DND-41 (cell line): ENCODE data around the gene EFNA2.

Experiments used
- ATAC-seq: fragments of 200-7000 bp; cut with Tn5 transposase; 3 replicates; pipeline ENCODE4 v1.9.1; 2021; ENCODE audit warnings: low read depth; ENCODE audit not compliant: insufficient read depth
- DNase-seq: peaks from one replicate; pipeline ENCODE4 v3.0.0-alpha.2; 2020
- H2AFZ ChIP-seq: 2 replicates; pipeline ENCODE4 v1.6.0; 2012; ENCODE audit warnings: low read depth, low read length
- H3K27ac ChIP-seq: 2 replicates; pipeline ENCODE4 v1.5.1; 2012; ENCODE audit warnings: low read length, inconsistent platforms
- H3K27me3 ChIP-seq: fragments of 200-600 bp; sonication (generic); 2 replicates; pipeline ENCODE4 v1.6.0; 2012; ENCODE audit warnings: low read length, mild to moderate bottlenecking, inconsistent platforms; ENCODE audit not compliant: insufficient read depth, poor library complexity
- H3K36me3 ChIP-seq: 2 replicates; pipeline ENCODE4 v1.5.1; 2012; ENCODE audit warnings: low read length, inconsistent platforms; ENCODE audit not compliant: insufficient read depth
- H3K4me1 ChIP-seq: 2 replicates; pipeline ENCODE4 v1.5.1; 2012; ENCODE audit warnings: mild to moderate bottlenecking, low read length; ENCODE audit not compliant: insufficient read depth
- H3K4me2 ChIP-seq: 2 replicates; pipeline ENCODE4 v1.6.0; 2012; ENCODE audit warnings: mild to moderate bottlenecking, moderate library complexity, low read length, inconsistent platforms; ENCODE audit not compliant: insufficient read depth
- H3K4me3 ChIP-seq, 2 experiments: fragments of 200-600 bp in 1 of 2; shearing (Covaris generic) in 1 of 2; 2 replicates each; pipeline ENCODE4 v1.5.1; 2012 to 2016; ENCODE audit warnings: inconsistent platforms in 2 of 2, low read length in 2 of 2, mild to moderate bottlenecking in 2 of 2, low read depth in 1 of 2, moderate library complexity in 1 of 2
- H3K79me2 ChIP-seq: 2 replicates; pipeline ENCODE4 v1.6.0; 2012; ENCODE audit warnings: low read length, inconsistent platforms; ENCODE audit not compliant: insufficient read depth
- H3K9ac ChIP-seq: 2 replicates; pipeline ENCODE4 v1.6.0; 2012; ENCODE audit warnings: low read depth, mild to moderate bottlenecking, inconsistent platforms, low read length, moderate library complexity
- H3K9me3 ChIP-seq: 2 replicates; pipeline ENCODE4 v1.5.1; 2012; ENCODE audit warnings: low read length, moderate library complexity, mild to moderate bottlenecking, inconsistent platforms; ENCODE audit not compliant: insufficient read depth, severe bottlenecking
- H4K20me1 ChIP-seq: 2 replicates; pipeline ENCODE4 v1.6.0; 2012; ENCODE audit warnings: low read length; ENCODE audit not compliant: insufficient read depth
- EZH2 ChIP-seq: IDR thresholded peaks from 3 replicates; pipeline ENCODE4 v1.6.1; 2012; ENCODE audit warnings: borderline replicate concordance, low read depth, mild to moderate bottlenecking, moderate library complexity, low read length, inconsistent platforms; ENCODE audit not compliant: severe bottlenecking
- TF ChIP-seq, protein P1 (sequence below): IDR thresholded peaks from 2 replicates; pipeline ENCODE4 v1.5.1; 2012; ENCODE audit warnings: borderline replicate concordance, low read length, moderate library complexity, mild to moderate bottlenecking; ENCODE audit not compliant: poor library complexity, severe bottlenecking; ENCODE audit errors: extremely low read depth

Gene EFNA2

DNA sequence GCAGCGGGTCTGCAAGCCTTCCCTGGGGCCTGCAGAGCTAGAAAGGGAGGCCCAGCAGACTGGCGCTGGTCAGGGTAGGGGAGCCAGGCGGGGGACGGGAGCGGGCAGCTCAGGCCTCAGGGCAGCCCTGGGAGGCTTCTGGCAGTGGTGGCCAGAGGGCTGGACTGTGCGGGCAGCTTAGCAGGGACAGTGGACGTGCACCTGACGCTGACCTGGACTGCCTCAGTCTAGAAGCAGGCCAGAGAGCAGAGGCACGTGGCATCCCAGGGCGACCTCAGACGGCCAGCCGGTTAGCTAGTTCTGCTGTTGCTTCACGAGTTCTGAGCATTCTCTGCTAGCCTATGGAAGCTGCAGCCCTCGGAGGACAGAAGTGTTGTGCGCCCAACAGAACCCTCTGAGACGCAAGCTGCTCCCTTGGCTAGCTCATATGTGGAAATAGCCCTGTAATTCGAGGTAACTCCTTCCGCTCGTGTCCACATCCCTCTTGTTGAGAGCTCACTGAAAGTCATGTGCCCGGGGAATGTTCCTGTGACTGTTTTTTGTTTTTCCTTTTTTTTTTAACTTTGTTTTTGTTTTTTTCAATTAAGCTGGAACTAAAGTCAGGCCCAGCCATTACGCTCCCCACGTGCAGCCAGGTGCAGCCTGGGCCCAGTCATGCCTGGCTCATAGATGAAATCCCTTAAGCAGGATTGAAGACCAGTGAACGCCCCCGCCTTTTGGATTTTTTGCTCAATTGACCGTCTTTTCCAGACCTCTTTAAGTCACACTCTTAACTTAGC, 12.2 kb upstream of the EFNA2 start:
- peak overlapping the region; percentile 99 for H3K9ac ChIP-seq
- no peak overlapping the region for H2AFZ ChIP-seq
- no peak overlapping the region for H3K4me3 ChIP-seq
- H3K36me3 ChIP-seq: peaks cover 75% of the 10 kb centered on the region
- peaks cover 77% of the 10 kb centered on the region for H3K79me2 ChIP-seq
- peak overlapping the region; percentile 83 for H3K4me2 ChIP-seq
- H3K27me3 ChIP-seq: no peaks in the 10 kb centered on the region
- DNase-seq: no peak
- no peak for ATAC-seq
- TF ChIP-seq EZH2: no peak
- TF ChIP-seq, protein P1, sequence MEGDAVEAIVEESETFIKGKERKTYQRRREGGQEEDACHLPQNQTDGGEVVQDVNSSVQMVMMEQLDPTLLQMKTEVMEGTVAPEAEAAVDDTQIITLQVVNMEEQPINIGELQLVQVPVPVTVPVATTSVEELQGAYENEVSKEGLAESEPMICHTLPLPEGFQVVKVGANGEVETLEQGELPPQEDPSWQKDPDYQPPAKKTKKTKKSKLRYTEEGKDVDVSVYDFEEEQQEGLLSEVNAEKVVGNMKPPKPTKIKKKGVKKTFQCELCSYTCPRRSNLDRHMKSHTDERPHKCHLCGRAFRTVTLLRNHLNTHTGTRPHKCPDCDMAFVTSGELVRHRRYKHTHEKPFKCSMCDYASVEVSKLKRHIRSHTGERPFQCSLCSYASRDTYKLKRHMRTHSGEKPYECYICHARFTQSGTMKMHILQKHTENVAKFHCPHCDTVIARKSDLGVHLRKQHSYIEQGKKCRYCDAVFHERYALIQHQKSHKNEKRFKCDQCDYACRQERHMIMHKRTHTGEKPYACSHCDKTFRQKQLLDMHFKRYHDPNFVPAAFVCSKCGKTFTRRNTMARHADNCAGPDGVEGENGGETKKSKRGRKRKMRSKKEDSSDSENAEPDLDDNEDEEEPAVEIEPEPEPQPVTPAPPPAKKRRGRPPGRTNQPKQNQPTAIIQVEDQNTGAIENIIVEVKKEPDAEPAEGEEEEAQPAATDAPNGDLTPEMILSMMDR: no peak
- peak overlapping the region; percentile 42; the same call in 1 of the 2 replicates for H3K27ac ChIP-seq
- H4K20me1 ChIP-seq: peaks cover 69% of the 10 kb centered on the region
- H3K9me3 ChIP-seq: no peaks in the 10 kb centered on the region
- peaks cover 76% of the 10 kb centered on the region for H3K4me1 ChIP-seq

DNA sequence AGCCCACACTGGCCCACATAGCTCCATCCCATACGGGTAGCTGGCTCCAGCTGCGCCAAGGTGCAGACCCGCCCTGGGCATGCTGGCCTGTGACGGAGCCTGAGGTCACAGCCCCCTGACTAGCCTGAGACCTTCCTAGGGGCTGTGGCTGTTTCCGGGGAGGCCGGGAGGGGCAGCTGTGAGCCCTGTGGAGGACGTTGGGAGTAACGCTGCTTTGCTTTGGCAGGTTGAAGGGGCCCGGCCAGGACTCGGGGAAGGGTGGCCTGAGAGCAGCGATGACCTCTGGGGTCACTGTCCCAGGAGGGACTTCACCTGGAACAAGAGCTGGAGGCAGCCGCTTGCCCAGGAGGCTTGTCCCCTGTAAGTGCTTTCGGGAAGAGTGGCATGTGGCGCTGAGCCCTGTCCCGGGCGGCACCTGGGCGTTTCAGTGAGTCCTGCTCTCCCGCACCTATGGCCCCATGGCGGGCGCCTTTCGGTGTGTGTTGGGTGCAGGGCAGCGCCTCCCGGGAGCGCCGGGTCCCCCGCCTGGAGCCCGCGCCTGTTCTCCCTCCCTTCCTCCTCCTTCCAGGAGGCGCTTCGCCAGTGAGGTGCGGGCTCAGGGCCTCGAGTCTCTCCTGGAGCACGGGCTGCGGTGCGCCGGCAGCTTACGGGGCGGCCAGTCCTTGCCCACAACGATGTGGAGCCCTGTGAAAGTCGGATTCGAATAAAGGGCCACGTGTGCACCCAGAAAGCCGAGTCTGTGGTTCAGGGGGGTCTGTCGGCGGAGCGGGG, 11.4 kb upstream of the EFNA2 start:
- Histone ChIP-seq H3K36me3 (peaks cover 83% of the 10 kb centered on the region), H3K4me1 (peaks cover 71% of the 10 kb centered on the region), H3K4me3 (peak overlapping the region in 1 of 2 experiments; percentile 73; a peak in 3 of 4 replicates), H3K27me3 (no peaks in the 10 kb centered on the region), H3K27ac (no peak overlapping the region), H3K4me2 (peak overlapping the region; percentile 83), H3K9ac (peak overlapping the region; percentile 99), H4K20me1 (peaks cover 75% of the 10 kb centered on the region), H3K9me3 (no peaks in the 10 kb centered on the region), H2AFZ (no peak overlapping the region), H3K79me2 (peaks cover 76% of the 10 kb centered on the region)
- no peak for ATAC-seq
- no peak for TF ChIP-seq EZH2
- TF ChIP-seq, protein P1: no peak
- no peak for DNase-seq

DNA sequence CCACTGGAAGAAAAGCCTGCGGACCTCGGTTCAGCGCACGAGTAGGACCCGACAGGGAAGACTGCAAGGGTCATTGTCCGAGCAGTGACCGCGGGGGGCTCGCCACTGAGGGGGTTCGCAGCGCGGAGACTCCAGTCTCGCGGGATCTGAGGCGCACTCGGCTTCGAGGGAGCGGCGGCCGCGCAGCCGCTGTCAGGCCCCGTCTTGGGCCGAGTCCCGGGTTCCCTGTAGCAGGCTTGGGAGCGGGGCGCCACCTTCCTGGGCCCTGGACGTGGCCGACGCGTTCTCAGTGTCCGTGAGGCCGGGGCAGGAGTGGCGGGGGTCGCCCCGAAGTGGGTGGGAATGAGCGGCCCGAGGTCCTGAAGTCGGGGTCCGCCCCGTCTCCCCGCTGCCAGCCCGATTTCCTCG, 10.8 kb upstream of the EFNA2 start:
- ATAC-seq (peak; percentile 3), DNase-seq (no peak)
- TF ChIP-seq EZH2: no peak
- TF ChIP-seq, protein P1: no peak
- Histone ChIP-seq H3K4me2 (peak overlapping the region; percentile 83), H3K4me3 (peak overlapping the region; percentile 27 to 73; a peak in 3 of 4 replicates), H4K20me1 (peaks cover 77% of the 10 kb centered on the region), H3K9me3 (no peaks in the 10 kb centered on the region), H3K36me3 (peaks cover 85% of the 10 kb centered on the region), H3K4me1 (peaks cover 70% of the 10 kb centered on the region), H3K9ac (peak overlapping the region; percentile 99), H3K79me2 (peaks cover 70% of the 10 kb centered on the region), H2AFZ (peak overlapping the region; percentile 34; the same call in 1 of the 2 replicates), H3K27me3 (no peaks in the 10 kb centered on the region), H3K27ac (peak overlapping the region; percentile 100; the same call in 1 of the 2 replicates)
